Mesenchymal stem cell (in vitro differentiated cells and primary cell): ENCODE results near the gene BICD2.

Experiments used
- DNase-seq: peaks from one replicate; pipeline ENCODE4 v3.0.0-alpha.2; 2013
- H2AFZ ChIP-seq: one replicate; pipeline ENCODE4 v1.6.1; 2013; ENCODE audit warnings: low read depth, mild to moderate bottlenecking, control low read depth, inconsistent platforms, low read length, moderate library complexity
- H2AK5ac ChIP-seq: 2 replicates; pipeline ENCODE4 v1.6.1; 2013; ENCODE audit warnings: low read length, moderate library complexity, mild to moderate bottlenecking, inconsistent platforms; ENCODE audit not compliant: severe bottlenecking
- H2BK120ac ChIP-seq: one replicate; pipeline ENCODE4 v1.6.1; 2013; ENCODE audit warnings: low read depth, mild to moderate bottlenecking, inconsistent platforms, low read length, moderate library complexity
- H2BK12ac ChIP-seq, 2 experiments: one replicate each; pipeline ENCODE4 v1.6.1; 2013; ENCODE audit warnings: inconsistent platforms in 2 of 2, low read length in 2 of 2, mild to moderate bottlenecking in 2 of 2, moderate library complexity in 2 of 2, control low read depth in 1 of 2
- H2BK15ac ChIP-seq: one replicate; pipeline ENCODE4 v1.6.1; 2013; ENCODE audit warnings: mild to moderate bottlenecking, low read depth, inconsistent platforms; ENCODE audit not compliant: poor library complexity, severe bottlenecking
- H2BK5ac ChIP-seq: 2 replicates; pipeline ENCODE4 v1.6.1; 2013; ENCODE audit warnings: low read depth, mild to moderate bottlenecking, low read length, control low read depth, inconsistent platforms; ENCODE audit not compliant: poor library complexity, severe bottlenecking
- H3K14ac ChIP-seq, 2 experiments: one replicate each; pipeline ENCODE4 v1.6.1; 2013; ENCODE audit warnings: inconsistent platforms in 2 of 2, low read length in 2 of 2, control low read depth in 1 of 2, mild to moderate bottlenecking in 1 of 2, moderate library complexity in 1 of 2
- H3K18ac ChIP-seq, 2 experiments: one replicate each; pipeline ENCODE4 v1.6.1; 2013; ENCODE audit warnings: inconsistent platforms in 2 of 2, low read length in 2 of 2, control low read depth in 1 of 2, low read depth in 1 of 2, mild to moderate bottlenecking in 1 of 2
- H3K23ac ChIP-seq, 2 experiments: one replicate each; pipeline ENCODE4 v1.6.1; 2013; ENCODE audit warnings: inconsistent platforms in 2 of 2, low read length in 2 of 2, mild to moderate bottlenecking in 2 of 2, moderate library complexity in 2 of 2, control low read depth in 1 of 2
- H3K27ac ChIP-seq: 2 replicates; pipeline ENCODE4 v1.5.1; 2013; ENCODE audit warnings: mild to moderate bottlenecking, moderate library complexity, low read length, control low read depth, inconsistent platforms; ENCODE audit not compliant: poor library complexity, severe bottlenecking
- H3K27me3 ChIP-seq, 2 experiments: 2 replicates each; pipeline versions ENCODE4 v1.6.1 to v1.7.0; 2013; ENCODE audit warnings: low read length in 2 of 2, mild to moderate bottlenecking in 2 of 2, moderate library complexity in 2 of 2, control low read depth in 1 of 2, inconsistent platforms in 1 of 2; ENCODE audit not compliant: control insufficient read depth in 1 of 2, insufficient read depth in 1 of 2
- H3K36me3 ChIP-seq, 2 experiments: 2 replicates each; pipeline versions ENCODE4 v1.6.1 to v1.7.0; 2013; ENCODE audit warnings: low read length in 2 of 2, control low read depth in 1 of 2, inconsistent platforms in 1 of 2, low read depth in 1 of 2, mild to moderate bottlenecking in 1 of 2; ENCODE audit not compliant: insufficient read depth in 2 of 2, control insufficient read depth in 1 of 2
- H3K4ac ChIP-seq, 2 experiments: one replicate each; pipeline ENCODE4 v1.6.1; 2013; ENCODE audit warnings: inconsistent platforms in 2 of 2, low read length in 2 of 2, mild to moderate bottlenecking in 2 of 2, moderate library complexity in 2 of 2, control low read depth in 1 of 2, low read depth in 1 of 2
- H3K4me1 ChIP-seq: 2 replicates; pipeline ENCODE4 v1.6.1; 2013; ENCODE audit warnings: low read depth, low read length, control low read depth; ENCODE audit not compliant: control insufficient read depth, insufficient read depth
- H3K4me2 ChIP-seq: 2 replicates; pipeline ENCODE4 v1.6.1; 2013; ENCODE audit warnings: low read length, mild to moderate bottlenecking, inconsistent platforms; ENCODE audit not compliant: poor library complexity, severe bottlenecking
- H3K4me3 ChIP-seq, 2 experiments: 2 replicates each; pipeline versions ENCODE4 v1.5.1 to v1.7.0; 2013; ENCODE audit warnings: low read length in 2 of 2, mild to moderate bottlenecking in 2 of 2, control low read depth in 1 of 2, low read depth in 1 of 2; ENCODE audit not compliant: insufficient read depth in 1 of 2
- H3K79me1 ChIP-seq: replicated peaks from 2 replicates; pipeline ENCODE4 v1.6.1; 2013; ENCODE audit warnings: mild to moderate bottlenecking, control low read depth, low read length, inconsistent platforms; ENCODE audit not compliant: poor library complexity, severe bottlenecking
- H3K9ac ChIP-seq: 2 replicates; pipeline ENCODE4 v1.7.0; 2013; ENCODE audit warnings: mild to moderate bottlenecking, low read length, moderate library complexity
- H3K9me3 ChIP-seq: 2 replicates; pipeline ENCODE4 v1.7.0; 2013; ENCODE audit warnings: mild to moderate bottlenecking, low read length; ENCODE audit not compliant: control insufficient read depth
- H4K8ac ChIP-seq: one replicate; pipeline ENCODE4 v1.6.1; 2013; ENCODE audit warnings: inconsistent platforms, mild to moderate bottlenecking, low read length, moderate library complexity
- H4K91ac ChIP-seq: one replicate; pipeline ENCODE4 v1.6.1; 2013; ENCODE audit warnings: mild to moderate bottlenecking, low read length, inconsistent platforms
- WGBS: methylation state at CpG from one replicate; pipeline ENCODE4 v1.1.7; 2013; ENCODE audit warnings: mixed read lengths; 5-methylcytosine and 5-hydroxymethylcytosine counted together

Gene BICD2

DNA sequence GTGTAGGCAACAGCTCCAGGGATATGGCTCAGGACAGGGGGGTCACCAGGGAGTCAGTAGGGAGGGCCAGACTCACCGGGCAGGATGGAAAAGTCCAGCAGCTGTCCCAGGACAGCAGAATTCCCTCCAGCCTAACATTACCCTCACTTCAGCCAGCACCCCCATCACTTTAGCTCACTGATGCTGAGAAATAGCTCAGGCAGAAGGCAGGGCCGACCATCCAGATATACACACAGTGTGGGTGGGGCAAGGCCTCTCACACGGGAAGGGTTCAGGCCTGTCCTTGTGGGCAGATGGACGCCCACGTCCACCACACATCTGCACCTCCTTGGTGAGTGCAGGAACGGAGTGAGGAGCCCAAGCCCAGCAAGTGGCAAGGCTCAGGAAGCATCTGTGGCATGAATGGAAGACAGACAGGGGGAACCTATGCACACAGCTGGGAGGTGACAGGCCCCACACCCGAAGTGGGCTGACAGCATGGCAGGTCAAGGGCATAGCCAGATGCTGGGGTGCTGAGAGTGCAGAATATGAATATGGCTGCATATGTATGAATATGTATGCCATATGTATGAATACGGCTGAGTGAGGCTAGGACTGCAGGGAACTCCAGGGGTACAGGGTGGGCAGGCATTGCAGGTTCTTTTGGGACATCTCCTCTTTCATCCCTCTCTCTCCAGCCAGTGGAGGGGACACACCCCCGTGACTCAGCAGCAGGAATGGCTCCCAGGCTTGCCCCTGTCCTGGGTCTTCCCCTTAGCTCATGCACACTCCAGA is 17.0 kb downstream of the BICD2 start:
- no peak overlapping the region for H3K9ac ChIP-seq
- peak overlapping the region in 1 of 2 experiments; percentile 76 for H3K14ac ChIP-seq
- H2AK5ac ChIP-seq, result peak overlapping the region; percentile 48
- H3K9me3 ChIP-seq, result no peaks in the 10 kb centered on the region
- H3K4ac ChIP-seq, result no peak overlapping the region
- peak overlapping the region; percentile 34 for H4K91ac ChIP-seq
- H3K27ac ChIP-seq, result peak overlapping the region; percentile 54
- no peaks in the 10 kb centered on the region for H3K27me3 ChIP-seq
- peak overlapping the region; percentile 92 for H4K8ac ChIP-seq
- no peak overlapping the region for H3K4me2 ChIP-seq
- H3K4me3 ChIP-seq, result no peak overlapping the region
- peaks cover 34% of the 10 kb centered on the region for H3K79me1 ChIP-seq
- H3K18ac ChIP-seq, result peak overlapping the region; percentile 52 to 89
- no peaks in the 10 kb centered on the region for H3K36me3 ChIP-seq
- peak overlapping the region in 1 of 2 experiments; percentile 61 for H3K23ac ChIP-seq
- peak overlapping the region; percentile 76 for H2BK120ac ChIP-seq
- H3K4me1 ChIP-seq, result peaks cover 35% of the 10 kb centered on the region
- peak; percentile 55 for DNase-seq
- peak overlapping the region; percentile 26 for H2BK15ac ChIP-seq
- no peak overlapping the region for H2BK5ac ChIP-seq
- peak overlapping the region; percentile 23 to 94 for H2BK12ac ChIP-seq
- WGBS, result 83% methylated on average over 9 of the region's 9 CpGs
- no peak overlapping the region for H2AFZ ChIP-seq

DNA sequence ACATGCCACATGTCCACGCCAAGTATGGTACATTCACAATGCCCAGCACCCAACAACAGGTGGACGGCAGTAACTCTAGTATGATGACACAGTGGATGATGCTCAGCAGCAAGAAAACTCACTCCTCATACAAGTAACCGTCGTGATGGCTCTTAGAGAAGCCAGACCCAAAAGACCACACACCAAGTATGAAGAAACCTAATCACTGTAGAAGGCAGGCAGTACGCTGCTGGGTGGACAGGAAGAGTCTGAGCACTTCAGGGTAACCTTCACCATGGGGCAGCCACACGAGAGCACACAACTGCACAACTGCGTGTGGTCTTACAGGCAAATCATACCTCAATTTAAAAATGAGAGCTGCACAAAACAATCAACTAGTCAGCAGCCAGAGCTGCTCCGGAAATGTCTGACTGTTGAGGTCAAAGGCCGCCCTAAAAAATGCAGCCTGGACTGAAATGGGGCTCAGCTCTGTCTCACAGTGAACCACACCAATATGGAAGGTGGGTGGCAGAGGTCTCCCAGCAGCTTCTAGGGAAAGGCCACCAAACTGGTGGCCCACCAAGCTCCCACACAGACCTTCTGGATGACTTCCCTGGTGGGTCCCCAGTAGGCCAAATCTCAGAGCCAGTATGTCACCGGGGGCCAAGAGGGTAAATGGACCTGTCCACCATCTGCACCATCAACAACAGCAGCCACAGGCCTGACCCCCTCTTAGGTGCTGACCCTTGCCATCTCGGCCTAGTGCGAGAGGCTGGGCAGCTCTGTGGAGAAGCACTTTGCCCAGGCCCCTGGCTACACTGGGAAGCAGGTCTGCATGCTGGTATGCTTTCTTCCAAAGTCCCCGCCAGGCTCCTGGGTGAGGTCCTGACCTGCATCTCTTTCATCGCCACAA is 17.8 kb downstream of the BICD2 start:
- H2BK5ac ChIP-seq, result no peak overlapping the region
- H3K9ac ChIP-seq, result no peak overlapping the region
- H2BK120ac ChIP-seq, result peak overlapping the region; percentile 77
- peak; percentile 73 for DNase-seq
- H3K4me2 ChIP-seq, result no peak overlapping the region
- H3K4me3 ChIP-seq, result no peak overlapping the region
- peak overlapping the region; percentile 54 for H3K27ac ChIP-seq
- peaks cover 35% of the 10 kb centered on the region for H3K4me1 ChIP-seq
- WGBS, result 57% methylated on average over 14 of the region's 14 CpGs
- H3K36me3 ChIP-seq, result no peaks in the 10 kb centered on the region
- peak overlapping the region; percentile 11 to 94 for H2BK12ac ChIP-seq
- H3K79me1 ChIP-seq, result peaks cover 31% of the 10 kb centered on the region
- H3K9me3 ChIP-seq, result no peaks in the 10 kb centered on the region
- peak overlapping the region in 1 of 2 experiments; percentile 19 for H3K23ac ChIP-seq
- no peak overlapping the region for H2AFZ ChIP-seq
- peak overlapping the region; percentile 73 for H2AK5ac ChIP-seq
- H3K4ac ChIP-seq, result peak overlapping the region; percentile 2 to 94
- H4K91ac ChIP-seq, result peak overlapping the region; percentile 66
- peak overlapping the region; percentile 34 to 89 for H3K18ac ChIP-seq
- no peak overlapping the region for H2BK15ac ChIP-seq
- no peaks in the 10 kb centered on the region for H3K27me3 ChIP-seq
- peak overlapping the region; percentile 92 for H4K8ac ChIP-seq
- H3K14ac ChIP-seq, result no peak overlapping the region

DNA sequence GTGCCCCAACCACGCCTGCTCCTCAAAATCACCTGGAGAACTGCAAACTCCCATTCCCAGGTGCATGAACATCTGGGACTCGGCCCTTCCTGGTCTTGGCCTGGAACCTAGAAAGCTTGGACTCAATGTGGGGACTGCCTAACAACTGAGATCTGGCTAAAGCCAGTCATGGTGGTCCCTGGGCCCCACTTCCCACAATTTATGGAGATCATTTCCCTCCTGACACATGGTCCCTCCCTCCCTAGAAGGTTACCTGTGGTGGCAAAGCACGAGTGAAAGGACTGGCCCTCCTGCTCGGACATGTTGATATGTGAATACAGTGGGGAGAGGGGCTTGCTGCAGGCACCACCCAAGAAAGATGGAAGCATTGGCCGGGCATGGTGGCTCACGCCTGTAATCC is 18.8 kb downstream of the BICD2 start:
- Histone ChIP-seq H3K4me3 (no peak overlapping the region), H2BK15ac (no peak overlapping the region), H3K4ac (peak overlapping the region in 1 of 2 experiments; percentile 66), H3K4me1 (peaks cover 35% of the 10 kb centered on the region), H4K91ac (peak overlapping the region; percentile 30), H3K18ac (peak overlapping the region; percentile 8 to 31), H4K8ac (peak overlapping the region; percentile 47), H2BK12ac (peak overlapping the region; percentile 49 to 90), H3K4me2 (no peak overlapping the region), H2BK120ac (peak overlapping the region; percentile 39), H3K27ac (no peak overlapping the region), H3K14ac (no peak overlapping the region), H2AK5ac (peak overlapping the region; percentile 61), H2BK5ac (no peak overlapping the region), H3K79me1 (peaks cover 31% of the 10 kb centered on the region), H3K36me3 (no peaks in the 10 kb centered on the region), H3K9ac (no peak overlapping the region), H3K9me3 (no peaks in the 10 kb centered on the region), H3K23ac (no peak overlapping the region), H2AFZ (no peak overlapping the region), H3K27me3 (no peaks in the 10 kb centered on the region)
- 97% methylated on average over 6 of the region's 6 CpGs for WGBS
- no peak for DNase-seq

DNA sequence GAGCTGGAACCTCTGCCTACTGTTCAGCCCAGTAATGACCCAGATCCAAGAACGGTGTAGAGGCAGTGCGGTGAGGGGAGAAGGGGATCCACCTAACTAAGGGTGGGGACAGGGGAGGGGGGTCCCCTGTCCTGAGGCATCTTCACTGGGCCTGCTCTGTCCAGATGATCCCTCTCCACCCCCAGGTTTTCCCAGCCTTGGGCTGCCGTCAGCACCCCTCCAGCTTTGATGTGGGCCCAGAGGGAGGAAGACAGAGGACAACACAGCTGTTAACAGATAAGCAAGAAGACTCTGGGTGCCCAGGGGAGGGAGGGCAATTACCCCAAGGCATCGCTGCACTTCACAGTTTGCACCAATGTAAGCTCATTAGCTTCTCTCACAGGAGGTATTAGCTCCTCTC is 19.3 kb downstream of the BICD2 start:
- Histone ChIP-seq H3K27me3 (no peaks in the 10 kb centered on the region), H3K36me3 (no peaks in the 10 kb centered on the region), H3K79me1 (peaks cover 32% of the 10 kb centered on the region), H3K4me1 (peaks cover 37% of the 10 kb centered on the region), H3K4ac (no peak overlapping the region), H3K4me2 (no peak overlapping the region), H3K4me3 (no peak overlapping the region), H2BK5ac (no peak overlapping the region), H4K91ac (peak overlapping the region; percentile 84), H2BK12ac (peak overlapping the region in 1 of 2 experiments; percentile 7), H3K27ac (no peak overlapping the region), H2BK120ac (no peak overlapping the region), H4K8ac (peak overlapping the region; percentile 19), H3K18ac (peak overlapping the region in 1 of 2 experiments; percentile 70), H3K23ac (no peak overlapping the region), H3K9me3 (no peaks in the 10 kb centered on the region), H2BK15ac (no peak overlapping the region), H2AFZ (no peak overlapping the region), H3K14ac (no peak overlapping the region), H2AK5ac (no peak overlapping the region), H3K9ac (no peak overlapping the region)
- 94% methylated on average over 3 of the region's 4 CpGs for WGBS
- DNase-seq, result no peak
